Amygdala (tissue), 56 donors: Measurements from ENCODE around the gene KNSTRN.

ENCODE experiments used
- DNase-seq, 56 donors: peaks; one replicate each; lab custom pipeline; 2025; lab: John Stamatoyannopoulos, UW

KNSTRN gene

GRCh38 chr15:40441565-40442531 lies 59.3 kb downstream of the KNSTRN start:
- DNase-seq = peak in 9 of 56 donors; percentile 13 to 50 (median 30)

GRCh38 chr15:40443255-40443654 lies 60.7 kb downstream of the KNSTRN start:
- no peak for DNase-seq

GRCh38 chr15:40443846-40444245 lies 61.3 kb downstream of the KNSTRN start:
- DNase-seq = no peak
